Right lobe of liver (tissue), 6 donors: ENCODE measurements around the gene SERPINB1. TPM values are rescaled to one million over a fixed set of nuclear protein-coding genes. Genes with fewer than 3 reads are reported as not detected.

ENCODE experiments used
- ATAC-seq, 4 donors: fragments of 200-7000 bp; cut with Tn5 transposase; one replicate each; pipeline ENCODE4 v1.9.1; 2020; ENCODE audit warnings: mild to moderate bottlenecking in 4 of 4, moderate library complexity in 4 of 4
- DNase-seq, 3 donors: peaks; one replicate each; pipeline ENCODE4 v3.0.0-alpha.2; 2020
- H3K27ac ChIP-seq, 3 donors: fragments of 200-600 bp; one replicate each; pipeline ENCODE4 v1.8.0; 2022
- H3K27me3 ChIP-seq, 2 donors: fragments of 200-600 bp; one replicate each; pipeline ENCODE4 v1.8.0; 2022
- H3K36me3 ChIP-seq, 4 donors: fragments of 200-600 bp; sonication (generic) in 1 of 4; one replicate each; pipeline versions ENCODE4 v1.5.1 to v1.8.0; 2017 to 2022; ENCODE audit warnings: control low read depth in 1 of 4
- H3K4me1 ChIP-seq, 4 donors: fragments of 200-600 bp; sonication (generic) in 1 of 4; one replicate each; pipeline versions ENCODE4 v1.5.1 to v1.8.0; 2017 to 2022; ENCODE audit warnings: control low read depth in 1 of 4
- H3K4me3 ChIP-seq, 3 donors: fragments of 200-600 bp; one replicate each; pipeline ENCODE4 v1.8.0; 2022
- H3K9me3 ChIP-seq, 4 donors: fragments of 200-600 bp; sonication (generic) in 1 of 4; one replicate each; pipeline versions ENCODE4 v1.5.1 to v1.8.0; 2017 to 2022; ENCODE audit warnings: control low read depth in 1 of 4
- CTCF ChIP-seq, 4 donors: fragments of 200-600 bp in 3 of 4; fragments of 450-650 bp in 1 of 4; IDR thresholded peaks; one replicate each; pipeline versions ENCODE4 v1.5.1 to v1.8.0; 2016 to 2022; ENCODE audit warnings: antibody characterized with exemption in 4 of 4, mild to moderate bottlenecking in 2 of 4
- POLR2A ChIP-seq: fragments of 450-650 bp; IDR thresholded peaks from one replicate; pipeline ENCODE4 v1.6.1; 2017; ENCODE audit warnings: antibody characterized with exemption, mild to moderate bottlenecking
- WGBS: methylation state at CpG from one replicate; pipeline ENCODE4 v1.1.6; 2018; ENCODE audit warnings: low coverage, low lambda C conversion rate; ENCODE audit not compliant: insufficient coverage; ENCODE audit errors: missing lambda C conversion rate; 5-methylcytosine and 5-hydroxymethylcytosine counted together
- intact Hi-C, 2 donors: fragments of 100-400 bp; cut with DNase I; formaldehyde crosslinking; loops; one replicate each; pipeline versions ENCODE4 v1.11.2 to v1.14.1; 2022
- total RNA-seq, 6 experiments: library from RNA; depleted of rRNA in 2 of 6; stranded (reverse); fragments of >200 nt in 2 of 6; fragmentation: NEBNext Ultra II Directional in 3 of 6; extraction: Animal tissue kit (Norgen Biotek cat#: 25700) in 3 of 6; gene quantifications; one replicate each; pipeline versions ENCODE4 v1.1.0 to v1.2.4, GENCODE V29; 2016 to 2023
- donor health status: DM: no; HTN: yes; CAD: no.
- donor health status: DM: no; HTN: no; CAD: no.
- donor health status: DM: no; HTN: no; CAD: no.
- donor health status: DM: no; HTN: yes; CAD: no.
- donor health status: DM: no; HTN: yes; CAD: no.

Gene SERPINB1
- total RNA-seq, 6 experiments from 2014 or later = 7.2 to 44.6 (median 25.2) TPM

GRCh38 chr6:2821554-2821953, 20.1 kb downstream of the SERPINB1 start:
- H3K4me3 ChIP-seq = no peak overlapping the region
- intact Hi-C loops = no loop called here
- ATAC-seq = no peak
- no peaks in the 10 kb centered on the region for H3K27me3 ChIP-seq
- WGBS = 69% methylated on average over 3 of the region's 3 CpGs
- no peak overlapping the region for H3K27ac ChIP-seq
- no peaks in the 10 kb centered on the region for H3K9me3 ChIP-seq
- H3K36me3 ChIP-seq = no peaks in the 10 kb centered on the region
- TF ChIP-seq POLR2A (no peak), CTCF (IDR thresholded peaks at IDR 0.05) (no peak)
- H3K4me1 ChIP-seq = no peaks in the 10 kb centered on the region
- no peak for DNase-seq

- DNase-seq (no peak), ATAC-seq (peak in 2 of 4 donors; percentile 46 to 54)
- intact Hi-C loops = no loop called here
- Histone ChIP-seq H3K27me3 (no peaks in the 10 kb centered on the region), H3K4me3 (no peak overlapping the region), H3K36me3 (no peaks in the 10 kb centered on the region), H3K27ac (no peak overlapping the region), H3K4me1 (no peaks in the 10 kb centered on the region), H3K9me3 (peaks cover 0 to 3% (median 0%) of the 10 kb centered on the region in 4 donors)
- TF ChIP-seq POLR2A = no peak
- TF ChIP-seq CTCF (IDR thresholded peaks at IDR 0.05) = no peak
- 70% methylated on average over 2 of the region's 2 CpGs for WGBS
Observed at GRCh38 chr6:2820415-2820814, 21.2 kb downstream of the SERPINB1 start.

- WGBS = 36% methylated on average over 6 of the region's 7 CpGs
- Histone ChIP-seq H3K4me1 (no peaks in the 10 kb centered on the region), H3K27ac (no peak overlapping the region), H3K36me3 (no peaks in the 10 kb centered on the region), H3K4me3 (no peak overlapping the region), H3K9me3 (peaks cover 0 to 3% (median 0%) of the 10 kb centered on the region in 4 donors), H3K27me3 (no peaks in the 10 kb centered on the region)
- no peak for ATAC-seq
- no peak for TF ChIP-seq POLR2A
- TF ChIP-seq CTCF (IDR thresholded peaks at IDR 0.05) = no peak
- intact Hi-C loops = no loop called here
- DNase-seq = no peak
Observed at GRCh38 chr6:2819978-2820377, 21.7 kb downstream of the SERPINB1 start.

GRCh38 chr6:2819115-2819514, 22.5 kb downstream of the SERPINB1 start:
- H3K4me3 ChIP-seq = no peak overlapping the region
- no peak for TF ChIP-seq POLR2A
- no peak for TF ChIP-seq CTCF (IDR thresholded peaks at IDR 0.05)
- DNase-seq (no peak), ATAC-seq (no peak)
- no peaks in the 10 kb centered on the region for H3K36me3 ChIP-seq
- H3K27me3 ChIP-seq = no peaks in the 10 kb centered on the region
- H3K9me3 ChIP-seq = peaks cover 0 to 3% (median 0%) of the 10 kb centered on the region in 4 donors
- peak overlapping the region in 1 of 3 donors; percentile 11 for H3K27ac ChIP-seq
- intact Hi-C loops = no loop called here
- WGBS = 76% methylated on average over 5 of the region's 5 CpGs
- H3K4me1 ChIP-seq = no peaks in the 10 kb centered on the region

- ATAC-seq = peak in 2 of 4 donors; percentile 31 to 48
- intact Hi-C loops = no loop called here
- 35% methylated on average over 3 of the region's 3 CpGs for WGBS
- Histone ChIP-seq H3K4me3 (no peak overlapping the region), H3K27ac (peak overlapping the region in 1 of 3 donors; percentile 11), H3K27me3 (no peaks in the 10 kb centered on the region), H3K4me1 (no peaks in the 10 kb centered on the region), H3K36me3 (no peaks in the 10 kb centered on the region), H3K9me3 (peaks cover 0 to 3% (median 0%) of the 10 kb centered on the region in 4 donors)
- TF ChIP-seq CTCF (IDR thresholded peaks at IDR 0.05) (no peak), POLR2A (no peak)
- DNase-seq = no peak
Observed at GRCh38 chr6:2818593-2818992, 23.1 kb downstream of the SERPINB1 start.
